OCI-LY3 (cell line): Measurements from ENCODE around the gene RANBP3L.
"Not testable (repeated sequence)": the region's sequence is repeated elsewhere in the genome, so short reads cannot be mapped to it uniquely, and the experiment has no call there.

Experiments
- H2AFZ ChIP-seq: fragments of 200-600, 300-600 bp; shearing (Covaris generic); 2 replicates; pipeline ENCODE4 v1.6.0; 2014; ENCODE audit warnings: antibody characterized with exemption, low read depth, low read length
- H3K27ac ChIP-seq: fragments of 200-600, 300-600 bp; sonication (generic); 2 replicates; pipeline ENCODE4 v1.5.1; 2014; ENCODE audit warnings: mild to moderate bottlenecking, low read length, moderate library complexity, mixed read lengths
- H3K27me3 ChIP-seq: fragments of 200-600, 300-600 bp; sonication (generic); 2 replicates; pipeline ENCODE4 v1.6.1; 2014; ENCODE audit warnings: low read depth, low read length, mixed read lengths
- H3K36me3 ChIP-seq: fragments of 200-600, 300-600 bp; sonication (generic); replicated peaks from 2 replicates; pipeline ENCODE3; 2014; ENCODE audit warnings: low read depth, low read length, mixed read lengths
- H3K4me1 ChIP-seq: fragments of 300-600, 200-600 bp; sonication (generic); 2 replicates; pipeline ENCODE4 v1.6.1; 2014; ENCODE audit warnings: low read length, mixed read lengths
- H3K4me2 ChIP-seq: fragments of 200-600, 300-600 bp; sonication (generic); 2 replicates; pipeline ENCODE4 v1.6.1; 2014; ENCODE audit warnings: low read length, mixed read lengths
- H3K4me3 ChIP-seq: fragments of 300-600, 200-600 bp; sonication (generic); 2 replicates; pipeline ENCODE4 v1.5.1; 2014; ENCODE audit warnings: antibody characterized with exemption, mild to moderate bottlenecking, low read length, moderate library complexity
- H3K79me2 ChIP-seq: fragments of 300-600, 200-600 bp; shearing (Covaris generic); 2 replicates; pipeline ENCODE4 v1.6.1; 2014; ENCODE audit warnings: mild to moderate bottlenecking, low read length, mixed read lengths
- H3K9ac ChIP-seq: fragments of 300-600, 200-600 bp; shearing (Covaris generic); 2 replicates; pipeline ENCODE4 v1.6.0; 2014; ENCODE audit warnings: mild to moderate bottlenecking, low read length, moderate library complexity
- H3K9me3 ChIP-seq: fragments of 200-600, 300-600 bp; shearing (Covaris generic); 2 replicates; pipeline ENCODE4 v1.6.1; 2014; ENCODE audit warnings: low read length, mixed read lengths; ENCODE audit not compliant: insufficient read depth
- H4K20me1 ChIP-seq: fragments of 200-600, 300-600 bp; sonication (generic); 2 replicates; pipeline ENCODE4 v1.6.1; 2016; ENCODE audit warnings: low read length, mixed read lengths; ENCODE audit not compliant: insufficient read depth
- CTCF ChIP-seq: fragments of 200-600, 300-600 bp; sonication (generic); IDR thresholded peaks from 2 replicates; pipeline ENCODE4 v1.5.1; 2014; ENCODE audit warnings: antibody characterized with exemption, low read length, low read depth
- EZH2phosphoT487 ChIP-seq: fragments of 200-600 bp; shearing (Covaris generic); IDR thresholded peaks from 2 replicates; pipeline ENCODE4 v1.6.1; 2018; ENCODE audit warnings: antibody characterized with exemption, mixed run types, low read depth

RANBP3L gene

DNA sequence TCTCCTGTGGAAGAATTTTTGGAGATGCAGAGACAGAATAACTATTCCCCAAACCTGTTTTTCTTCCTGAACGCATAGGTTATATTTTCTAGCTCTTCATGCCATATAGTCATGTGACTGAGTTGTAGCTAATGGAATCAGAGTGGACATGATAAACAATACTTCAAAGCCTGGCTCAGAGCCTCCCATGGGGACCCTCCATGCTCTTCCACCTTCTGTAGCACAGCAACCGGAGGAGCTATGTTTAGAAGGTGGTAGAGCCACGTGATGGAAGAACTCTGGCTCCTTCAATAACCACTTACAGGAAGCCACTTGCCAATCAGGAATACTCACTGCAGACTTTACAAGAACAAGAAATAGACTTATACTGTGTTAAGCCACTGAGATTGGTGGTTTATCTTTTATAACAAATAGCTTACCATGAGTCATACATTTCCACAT, 99.2 kb downstream of the RANBP3L start:
- Histone ChIP-seq H3K4me2 (no peak overlapping the region), H3K9me3 (no peaks in the 10 kb centered on the region), H4K20me1 (no peaks in the 10 kb centered on the region), H2AFZ (no peak overlapping the region), H3K9ac (no peak overlapping the region), H3K4me1 (no peaks in the 10 kb centered on the region), H3K27ac (no peak overlapping the region), H3K4me3 (no peak overlapping the region), H3K36me3 (no peaks in the 10 kb centered on the region), H3K79me2 (no peaks in the 10 kb centered on the region), H3K27me3 (no peaks in the 10 kb centered on the region)
- TF ChIP-seq CTCF (no peak), EZH2phosphoT487 (no peak)

DNA sequence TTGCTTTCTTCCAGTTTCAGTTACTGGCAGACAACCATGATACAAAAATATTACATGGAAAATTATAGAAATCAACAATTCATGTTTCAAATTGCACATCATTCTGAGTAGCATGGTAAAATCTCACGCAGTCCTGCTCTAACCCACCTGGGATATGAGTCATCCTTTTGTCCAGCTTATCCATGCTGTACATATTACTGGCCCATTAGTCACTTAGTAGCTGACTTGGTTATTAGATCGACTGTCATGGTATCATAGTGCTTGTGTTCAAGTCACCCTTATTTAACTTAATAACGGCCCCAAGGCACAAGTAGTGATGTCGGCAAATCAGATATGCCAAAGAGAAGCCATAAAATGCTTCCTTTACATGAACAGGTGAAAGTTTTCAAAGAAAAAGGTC, 101.2 kb downstream of the RANBP3L start:
- no peaks in the 10 kb centered on the region for H3K27me3 ChIP-seq
- no peak overlapping the region for H3K9ac ChIP-seq
- no peak overlapping the region for H2AFZ ChIP-seq
- no peaks in the 10 kb centered on the region for H3K9me3 ChIP-seq
- H3K36me3 ChIP-seq = no peaks in the 10 kb centered on the region
- H3K79me2 ChIP-seq = no peaks in the 10 kb centered on the region
- no peak overlapping the region for H3K4me2 ChIP-seq
- H3K4me3 ChIP-seq = no peak overlapping the region
- no peaks in the 10 kb centered on the region for H4K20me1 ChIP-seq
- H3K4me1 ChIP-seq = no peaks in the 10 kb centered on the region
- TF ChIP-seq EZH2phosphoT487 (no peak), CTCF (no peak)
- no peak overlapping the region for H3K27ac ChIP-seq

- Histone ChIP-seq H3K9me3 (no peaks in the 10 kb centered on the region), H3K4me1 (no peaks in the 10 kb centered on the region), H3K9ac (no peak overlapping the region), H3K79me2 (no peaks in the 10 kb centered on the region), H2AFZ (no peak overlapping the region), H4K20me1 (no peaks in the 10 kb centered on the region), H3K27me3 (no peaks in the 10 kb centered on the region), H3K36me3 (peaks cover 4% of the 10 kb centered on the region), H3K4me3 (no peak overlapping the region), H3K4me2 (no peak overlapping the region), H3K27ac (no peak overlapping the region)
- no peak for TF ChIP-seq EZH2phosphoT487
- TF ChIP-seq CTCF = no peak
These were observed 102.1 kb downstream of the RANBP3L start for GRCh38 chr5:36199620-36200019.

DNA sequence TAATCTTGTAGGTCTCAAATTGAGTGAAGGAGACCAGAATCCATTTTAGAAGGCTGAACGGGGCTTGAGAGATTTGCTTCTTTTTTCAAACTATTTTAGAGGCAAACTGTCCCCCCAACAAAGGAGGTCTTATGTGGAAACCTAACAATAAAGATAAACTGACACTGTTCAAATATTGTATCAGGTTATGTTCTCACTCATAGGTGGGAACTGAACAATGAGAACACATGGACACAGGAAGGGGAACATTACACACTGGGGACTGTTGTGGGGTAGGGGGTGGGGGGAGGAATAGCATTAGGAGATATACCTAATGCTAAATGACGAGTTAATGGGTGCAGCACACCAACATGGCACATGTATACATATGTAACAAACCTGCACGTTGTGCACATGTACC, 102.9 kb downstream of the RANBP3L start:
- not testable (repeated sequence) for H3K9ac ChIP-seq, H3K4me2 ChIP-seq, H3K4me1 ChIP-seq, H4K20me1 ChIP-seq, H3K9me3 ChIP-seq, H3K27me3 ChIP-seq, H3K27ac ChIP-seq, H3K79me2 ChIP-seq, H2AFZ ChIP-seq, H3K4me3 ChIP-seq, H3K36me3 ChIP-seq
